ENCODE measurements around the gene SPEF1.

GRCh38 chr20:3784863-3785239 lies 3.6 kb upstream of the SPEF1 start:
- TF ChIP-seq CTCF (IDR thresholded peaks at IDR 0.05 in 4 of 5, conservative IDR thresholded peaks at IDR 0.05 in 1 of 5) (no peak), POLR2A (IDR thresholded peaks at IDR 0.05) (no peak)

Data from gastrocnemius medialis (tissue), 4 donors.